Choroid plexus epithelial cell (primary cell): ENCODE data around the gene DAPK1.

Experiments
- DNase-seq: peaks from one replicate; pipeline ENCODE4 v3.0.0-alpha.2; 2010; ENCODE audit warnings: low read depth
- H3K4me3 ChIP-seq: 2 replicates; pipeline ENCODE4 v1.5.1; 2011; ENCODE audit warnings: low read depth, mild to moderate bottlenecking, control low read depth, low read length, moderate library complexity
- TF ChIP-seq, protein P1 (sequence below): conservative IDR thresholded peaks from 2 replicates; pipeline ENCODE4 v1.5.1; 2011; ENCODE audit warnings: low read depth, mild to moderate bottlenecking, control low read depth, inconsistent platforms, low read length, moderate library complexity

The DAPK1 gene

DNA sequence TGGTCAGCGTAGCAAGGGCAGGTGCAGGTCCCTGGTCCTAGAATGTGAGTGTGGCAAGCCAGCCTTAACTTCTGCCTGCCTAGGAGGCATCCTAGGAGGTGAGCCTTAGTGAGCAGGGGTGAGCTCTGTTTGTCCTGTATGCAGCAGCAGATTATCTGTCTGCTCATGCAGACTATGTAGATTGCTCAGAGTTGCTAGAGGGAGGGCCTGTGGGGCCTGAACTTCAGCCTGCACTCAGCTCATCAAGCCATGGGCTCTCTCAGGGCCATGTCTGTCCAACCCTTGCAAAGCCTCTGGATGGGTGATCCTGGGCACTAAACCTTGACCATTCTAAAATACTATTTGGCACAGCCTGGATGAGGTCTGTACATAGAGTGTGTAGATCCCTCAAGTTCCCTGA is 219.8 kb downstream of the DAPK1 start:
- TF ChIP-seq, protein P1, sequence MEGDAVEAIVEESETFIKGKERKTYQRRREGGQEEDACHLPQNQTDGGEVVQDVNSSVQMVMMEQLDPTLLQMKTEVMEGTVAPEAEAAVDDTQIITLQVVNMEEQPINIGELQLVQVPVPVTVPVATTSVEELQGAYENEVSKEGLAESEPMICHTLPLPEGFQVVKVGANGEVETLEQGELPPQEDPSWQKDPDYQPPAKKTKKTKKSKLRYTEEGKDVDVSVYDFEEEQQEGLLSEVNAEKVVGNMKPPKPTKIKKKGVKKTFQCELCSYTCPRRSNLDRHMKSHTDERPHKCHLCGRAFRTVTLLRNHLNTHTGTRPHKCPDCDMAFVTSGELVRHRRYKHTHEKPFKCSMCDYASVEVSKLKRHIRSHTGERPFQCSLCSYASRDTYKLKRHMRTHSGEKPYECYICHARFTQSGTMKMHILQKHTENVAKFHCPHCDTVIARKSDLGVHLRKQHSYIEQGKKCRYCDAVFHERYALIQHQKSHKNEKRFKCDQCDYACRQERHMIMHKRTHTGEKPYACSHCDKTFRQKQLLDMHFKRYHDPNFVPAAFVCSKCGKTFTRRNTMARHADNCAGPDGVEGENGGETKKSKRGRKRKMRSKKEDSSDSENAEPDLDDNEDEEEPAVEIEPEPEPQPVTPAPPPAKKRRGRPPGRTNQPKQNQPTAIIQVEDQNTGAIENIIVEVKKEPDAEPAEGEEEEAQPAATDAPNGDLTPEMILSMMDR = no peak

DNA sequence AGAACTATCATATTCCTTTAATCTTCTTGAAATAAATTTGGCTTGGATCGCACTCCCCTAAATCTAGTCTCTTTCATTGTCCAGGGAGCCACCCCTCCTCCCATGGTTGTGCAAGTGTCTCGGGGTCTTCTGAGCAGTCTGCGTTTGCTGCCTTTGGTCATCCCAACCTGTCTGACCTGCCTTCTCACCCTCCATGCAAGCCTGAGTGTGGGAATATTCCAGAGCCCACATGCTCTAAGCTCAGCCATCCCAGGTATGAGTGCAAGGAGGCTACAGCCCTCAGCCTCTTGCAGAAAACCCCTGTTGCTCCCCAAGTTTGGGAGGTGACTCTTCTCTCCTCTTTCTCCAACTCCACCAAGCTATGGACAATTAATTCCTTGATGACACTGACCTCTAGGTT is 220.6 kb downstream of the DAPK1 start:
- no peak for DNase-seq
- H3K4me3 ChIP-seq = no peak overlapping the region
- TF ChIP-seq, protein P1 = no peak

More for the DNA sequence above, 219.8 kb downstream of the DAPK1 start:
- no peak overlapping the region for H3K4me3 ChIP-seq
- no peak for DNase-seq

DNA sequence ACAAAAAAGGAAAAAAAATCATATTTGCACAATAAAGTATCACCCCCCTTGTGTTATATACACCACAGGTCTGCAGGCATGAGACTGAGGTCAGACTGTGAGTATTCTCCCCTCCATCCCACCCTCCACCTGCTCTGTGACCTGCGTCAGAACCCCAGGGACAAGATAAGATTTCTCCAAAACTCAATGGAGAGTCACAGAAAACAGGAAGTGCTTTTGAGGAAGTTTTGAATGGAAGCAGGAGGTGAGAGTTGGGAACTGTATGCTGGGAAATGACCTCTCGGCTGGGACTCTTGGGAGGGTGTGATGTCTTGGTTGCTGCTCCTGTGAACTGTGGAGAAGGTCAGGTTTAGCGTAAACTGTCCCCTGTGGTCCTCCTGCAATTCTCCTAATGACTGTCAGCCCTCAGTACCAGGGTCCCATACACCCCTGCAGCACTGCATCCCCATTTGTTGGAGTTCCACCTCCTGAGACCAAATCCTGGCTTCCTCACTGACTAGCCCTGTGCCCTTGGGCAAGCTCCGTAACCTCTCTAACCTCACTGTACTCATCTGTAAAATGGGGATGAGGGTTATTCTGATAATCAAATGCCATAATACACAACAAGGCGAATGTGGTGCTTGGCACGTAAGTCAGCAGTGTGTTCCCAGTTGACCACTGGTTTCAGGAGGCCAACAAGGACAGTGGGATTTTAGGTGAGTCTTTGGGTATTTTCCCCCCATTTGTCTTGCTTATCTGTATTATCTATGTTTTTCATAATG is 221.4 kb downstream of the DAPK1 start:
- TF ChIP-seq, protein P1 = no peak
- H3K4me3 ChIP-seq = no peak overlapping the region
- DNase-seq = no peak

DNA sequence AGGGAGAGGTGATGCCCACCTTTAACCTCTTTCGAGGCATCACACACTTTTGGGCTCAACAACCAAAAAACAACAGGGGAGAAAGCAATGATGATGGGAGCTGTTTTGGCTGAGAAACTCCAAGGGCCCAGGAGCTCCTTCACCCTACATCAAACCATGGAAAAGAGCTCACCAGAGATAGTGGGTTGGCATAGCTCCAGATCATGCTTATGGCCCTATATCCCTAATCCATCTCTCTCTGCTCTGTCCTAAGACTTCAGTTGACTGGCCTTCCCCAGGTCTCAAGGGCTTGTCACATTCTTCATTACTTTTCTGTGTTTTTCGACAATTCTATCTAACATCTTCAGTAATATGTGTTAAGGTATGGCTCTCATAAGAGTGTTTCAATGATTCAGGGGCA is 222.5 kb downstream of the DAPK1 start:
- DNase-seq = no peak
- TF ChIP-seq, protein P1 = no peak
- no peak overlapping the region for H3K4me3 ChIP-seq

DNA sequence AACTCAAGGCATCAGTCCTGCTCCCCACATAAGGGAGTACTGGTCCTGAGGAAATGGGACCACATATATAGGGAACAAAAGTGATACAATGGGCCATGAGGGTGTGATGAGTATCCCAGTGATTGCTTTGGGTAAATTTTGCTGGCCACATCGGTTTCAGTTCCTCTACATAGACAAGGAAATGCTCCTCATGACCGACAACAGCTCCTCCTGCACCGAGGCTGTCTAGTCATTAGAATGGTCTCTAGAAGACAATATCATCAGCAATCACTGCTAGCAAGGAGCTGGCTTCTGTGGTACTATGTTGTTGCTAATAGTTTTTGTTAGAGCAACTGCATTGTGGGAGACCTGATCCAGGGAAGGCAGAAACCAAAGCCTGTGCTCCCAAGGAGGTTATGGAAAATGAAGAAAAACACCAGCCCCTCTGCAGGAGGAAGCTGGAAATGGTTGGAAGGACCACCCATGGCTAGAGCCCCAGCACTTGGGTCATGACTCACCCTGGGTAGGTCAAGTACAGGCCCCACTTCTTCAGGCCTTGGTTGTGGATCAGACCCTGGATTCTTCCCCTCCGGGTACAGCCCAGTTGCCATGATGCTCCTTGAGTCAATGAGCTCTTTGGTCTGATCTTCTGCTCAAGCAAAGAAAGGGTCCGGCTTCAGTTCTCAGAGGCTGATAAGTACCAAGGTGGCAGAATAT is 224.9 kb downstream of the DAPK1 start:
- no peak for DNase-seq
- no peak overlapping the region for H3K4me3 ChIP-seq
- TF ChIP-seq, protein P1 = no peak

DNA sequence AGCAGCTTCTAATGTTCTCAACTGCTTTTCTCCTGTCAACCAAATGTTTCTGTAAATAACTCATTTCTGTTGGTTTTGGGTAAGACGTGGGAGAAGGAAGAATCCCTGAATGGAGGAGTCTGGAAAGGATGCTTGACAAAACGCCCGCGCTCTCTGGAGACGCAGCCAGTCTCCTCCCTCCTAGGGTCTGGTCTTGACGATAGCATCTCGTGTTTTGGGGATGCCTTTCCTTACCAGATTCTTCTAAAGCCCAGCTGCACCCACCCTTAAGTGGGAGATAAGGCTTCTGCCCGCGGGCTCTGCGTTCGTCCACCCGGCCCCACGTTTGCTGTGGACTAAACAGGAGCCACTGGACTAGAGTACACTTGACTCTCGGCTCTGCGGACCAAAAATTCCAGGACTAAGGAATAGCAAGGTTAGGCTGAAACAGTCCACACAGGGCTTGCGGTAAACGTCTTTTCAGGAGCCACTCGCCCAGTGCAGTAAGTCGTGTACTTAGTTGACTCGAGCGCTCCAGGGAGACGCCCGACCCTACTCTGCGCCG is 227.8 kb downstream of the DAPK1 start:
- H3K4me3 ChIP-seq = peak overlapping the region; percentile 94
- TF ChIP-seq, protein P1 = no peak
- DNase-seq = peak; percentile 61
